Measurements from ENCODE around the gene KLF3.

Gene KLF3

DNA sequence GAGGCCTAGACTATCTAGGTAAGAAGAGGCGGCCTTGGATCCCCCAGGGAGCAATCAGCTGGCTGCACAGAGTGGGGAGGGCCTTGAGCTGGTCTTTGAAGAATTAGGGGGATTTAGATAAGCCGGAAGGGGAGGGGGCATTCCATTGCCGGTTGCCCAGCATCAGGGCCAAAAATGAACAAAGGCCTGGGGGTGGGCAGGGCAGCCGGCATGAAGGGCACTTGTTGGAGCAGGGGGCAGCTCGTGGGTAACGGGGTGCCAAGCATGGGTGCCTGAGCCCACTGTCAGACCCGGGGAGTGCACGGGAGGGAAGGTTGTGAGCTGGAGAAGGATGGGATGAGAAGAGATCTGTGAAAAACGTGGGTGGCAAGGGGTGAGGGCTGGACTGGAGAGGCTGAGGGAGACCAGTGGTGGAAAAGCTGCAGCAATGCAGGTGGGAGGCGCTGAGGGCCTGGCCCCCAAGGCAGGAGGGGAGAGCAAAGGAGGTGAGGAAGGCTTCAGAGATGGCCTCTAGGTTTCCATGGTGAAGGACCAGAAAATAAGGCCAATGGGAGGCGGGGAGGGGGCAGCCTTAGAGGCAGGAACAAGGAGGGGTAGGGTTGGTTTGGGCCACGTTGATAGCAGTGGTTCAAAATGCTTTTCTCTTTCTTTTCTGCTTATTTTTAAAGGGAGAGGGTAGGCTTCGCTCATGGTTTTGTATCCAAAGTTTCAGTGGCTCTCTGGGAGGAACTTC lies 8.6 kb downstream of the KLF3 start (continued):
- TF ChIP-seq, protein P1, sequence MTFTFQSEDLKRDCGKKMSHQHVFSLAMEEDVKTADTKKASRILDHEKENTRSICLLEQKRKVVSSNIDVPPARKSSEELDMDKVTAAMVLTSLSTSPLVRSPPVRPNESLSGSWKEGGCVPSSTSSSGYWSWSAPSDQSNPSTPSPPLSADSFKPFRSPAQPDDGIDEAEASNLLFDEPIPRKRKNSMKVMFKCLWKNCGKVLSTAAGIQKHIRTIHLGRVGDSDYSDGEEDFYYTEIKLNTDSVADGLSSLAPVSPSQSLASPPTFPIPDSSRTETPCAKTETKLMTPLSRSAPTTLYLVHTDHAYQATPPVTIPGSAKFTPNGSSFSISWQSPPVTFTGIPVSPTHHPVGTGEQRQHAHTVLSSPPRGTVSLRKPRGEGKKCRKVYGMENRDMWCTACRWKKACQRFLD (tag by site-specific recombination; IDR thresholded peaks at IDR 0.05): no peak
- TF ChIP-seq ZNF239 (tag by site-specific recombination; IDR thresholded peaks at IDR 0.05) (no peak), ZNF544 (tag by site-specific recombination; IDR thresholded peaks at IDR 0.05) (no peak), ZEB2 (tag by site-specific recombination; IDR thresholded peaks at IDR 0.05) (no peak), BCL11A (tag by site-specific recombination; IDR thresholded peaks at IDR 0.05; ENCODE audit: low read depth) (no peak), ZNF184 (tag by site-specific recombination; IDR thresholded peaks at IDR 0.05) (no peak), ZNF792 (tag by site-specific recombination; IDR thresholded peaks at IDR 0.05) (no peak), ZNF132 (tag by site-specific recombination; IDR thresholded peaks at IDR 0.05; ENCODE audit: borderline replicate concordance) (no peak), ZNF561 (tag by site-specific recombination; IDR thresholded peaks at IDR 0.05; ENCODE audit: borderline replicate concordance) (no peak), ZBTB21 (tag by site-specific recombination; IDR thresholded peaks at IDR 0.05) (no peak), ZNF121 (tag by site-specific recombination; IDR thresholded peaks at IDR 0.05) (no peak), ZNF221 (tag by site-specific recombination; IDR thresholded peaks at IDR 0.05; ENCODE audit: borderline replicate concordance) (no peak), ZNF404 (tag by site-specific recombination; IDR thresholded peaks at IDR 0.05) (no peak), ZNF558 (tag by site-specific recombination; IDR thresholded peaks at IDR 0.05) (no peak), ZNF223 (tag by site-specific recombination; IDR thresholded peaks at IDR 0.05) (no peak), ZNF596 (tag by site-specific recombination; IDR thresholded peaks at IDR 0.05) (no peak), SCRT2 (tag by site-specific recombination; IDR thresholded peaks at IDR 0.05) (peak; percentile 36; the same call in 1 of the 2 replicates), ZNF169 (tag by site-specific recombination; IDR thresholded peaks at IDR 0.05) (no peak), ZNF626 (tag by site-specific recombination; IDR thresholded peaks at IDR 0.05) (no peak)
- TF ChIP-seq, protein P2, sequence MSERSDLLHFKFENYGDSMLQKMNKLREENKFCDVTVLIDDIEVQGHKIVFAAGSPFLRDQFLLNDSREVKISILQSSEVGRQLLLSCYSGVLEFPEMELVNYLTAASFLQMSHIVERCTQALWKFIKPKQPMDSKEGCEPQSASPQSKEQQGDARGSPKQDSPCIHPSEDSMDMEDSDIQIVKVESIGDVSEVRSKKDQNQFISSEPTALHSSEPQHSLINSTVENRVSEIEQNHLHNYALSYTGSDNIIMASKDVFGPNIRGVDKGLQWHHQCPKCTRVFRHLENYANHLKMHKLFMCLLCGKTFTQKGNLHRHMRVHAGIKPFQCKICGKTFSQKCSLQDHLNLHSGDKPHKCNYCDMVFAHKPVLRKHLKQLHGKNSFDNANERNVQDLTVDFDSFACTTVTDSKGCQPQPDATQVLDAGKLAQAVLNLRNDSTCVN (tag by site-specific recombination; optimal IDR thresholded peaks at IDR 0.05): no peak
- TF ChIP-seq, protein P3, sequence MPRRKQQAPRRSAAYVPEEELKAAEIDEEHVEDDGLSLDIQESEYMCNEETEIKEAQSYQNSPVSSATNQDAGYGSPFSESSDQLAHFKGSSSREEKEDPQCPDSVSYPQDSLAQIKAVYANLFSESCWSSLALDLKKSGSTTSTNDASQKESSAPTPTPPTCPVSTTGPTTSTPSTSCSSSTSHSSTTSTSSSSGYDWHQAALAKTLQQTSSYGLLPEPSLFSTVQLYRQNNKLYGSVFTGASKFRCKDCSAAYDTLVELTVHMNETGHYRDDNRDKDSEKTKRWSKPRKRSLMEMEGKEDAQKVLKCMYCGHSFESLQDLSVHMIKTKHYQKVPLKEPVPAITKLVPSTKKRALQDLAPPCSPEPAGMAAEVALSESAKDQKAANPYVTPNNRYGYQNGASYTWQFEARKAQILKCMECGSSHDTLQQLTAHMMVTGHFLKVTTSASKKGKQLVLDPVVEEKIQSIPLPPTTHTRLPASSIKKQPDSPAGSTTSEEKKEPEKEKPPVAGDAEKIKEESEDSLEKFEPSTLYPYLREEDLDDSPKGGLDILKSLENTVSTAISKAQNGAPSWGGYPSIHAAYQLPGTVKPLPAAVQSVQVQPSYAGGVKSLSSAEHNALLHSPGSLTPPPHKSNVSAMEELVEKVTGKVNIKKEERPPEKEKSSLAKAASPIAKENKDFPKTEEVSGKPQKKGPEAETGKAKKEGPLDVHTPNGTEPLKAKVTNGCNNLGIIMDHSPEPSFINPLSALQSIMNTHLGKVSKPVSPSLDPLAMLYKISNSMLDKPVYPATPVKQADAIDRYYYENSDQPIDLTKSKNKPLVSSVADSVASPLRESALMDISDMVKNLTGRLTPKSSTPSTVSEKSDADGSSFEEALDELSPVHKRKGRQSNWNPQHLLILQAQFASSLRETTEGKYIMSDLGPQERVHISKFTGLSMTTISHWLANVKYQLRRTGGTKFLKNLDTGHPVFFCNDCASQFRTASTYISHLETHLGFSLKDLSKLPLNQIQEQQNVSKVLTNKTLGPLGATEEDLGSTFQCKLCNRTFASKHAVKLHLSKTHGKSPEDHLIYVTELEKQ (tag by site-specific recombination; IDR thresholded peaks at IDR 0.05; ENCODE audit: borderline replicate concordance): no peak
- TF ChIP-seq, protein P4, sequence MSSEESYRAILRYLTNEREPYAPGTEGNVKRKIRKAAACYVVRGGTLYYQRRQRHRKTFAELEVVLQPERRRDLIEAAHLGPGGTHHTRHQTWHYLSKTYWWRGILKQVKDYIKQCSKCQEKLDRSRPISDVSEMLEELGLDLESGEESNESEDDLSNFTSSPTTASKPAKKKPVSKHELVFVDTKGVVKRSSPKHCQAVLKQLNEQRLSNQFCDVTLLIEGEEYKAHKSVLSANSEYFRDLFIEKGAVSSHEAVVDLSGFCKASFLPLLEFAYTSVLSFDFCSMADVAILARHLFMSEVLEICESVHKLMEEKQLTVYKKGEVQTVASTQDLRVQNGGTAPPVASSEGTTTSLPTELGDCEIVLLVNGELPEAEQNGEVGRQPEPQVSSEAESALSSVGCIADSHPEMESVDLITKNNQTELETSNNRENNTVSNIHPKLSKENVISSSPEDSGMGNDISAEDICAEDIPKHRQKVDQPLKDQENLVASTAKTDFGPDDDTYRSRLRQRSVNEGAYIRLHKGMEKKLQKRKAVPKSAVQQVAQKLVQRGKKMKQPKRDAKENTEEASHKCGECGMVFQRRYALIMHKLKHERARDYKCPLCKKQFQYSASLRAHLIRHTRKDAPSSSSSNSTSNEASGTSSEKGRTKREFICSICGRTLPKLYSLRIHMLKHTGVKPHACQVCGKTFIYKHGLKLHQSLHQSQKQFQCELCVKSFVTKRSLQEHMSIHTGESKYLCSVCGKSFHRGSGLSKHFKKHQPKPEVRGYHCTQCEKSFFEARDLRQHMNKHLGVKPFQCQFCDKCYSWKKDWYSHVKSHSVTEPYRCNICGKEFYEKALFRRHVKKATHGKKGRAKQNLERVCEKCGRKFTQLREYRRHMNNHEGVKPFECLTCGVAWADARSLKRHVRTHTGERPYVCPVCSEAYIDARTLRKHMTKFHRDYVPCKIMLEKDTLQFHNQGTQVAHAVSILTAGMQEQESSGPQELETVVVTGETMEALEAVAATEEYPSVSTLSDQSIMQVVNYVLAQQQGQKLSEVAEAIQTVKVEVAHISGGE (tag by site-specific recombination; conservative IDR thresholded peaks at IDR 0.05; ENCODE audit: low read depth): no peak
- TF ChIP-seq, protein P5, sequence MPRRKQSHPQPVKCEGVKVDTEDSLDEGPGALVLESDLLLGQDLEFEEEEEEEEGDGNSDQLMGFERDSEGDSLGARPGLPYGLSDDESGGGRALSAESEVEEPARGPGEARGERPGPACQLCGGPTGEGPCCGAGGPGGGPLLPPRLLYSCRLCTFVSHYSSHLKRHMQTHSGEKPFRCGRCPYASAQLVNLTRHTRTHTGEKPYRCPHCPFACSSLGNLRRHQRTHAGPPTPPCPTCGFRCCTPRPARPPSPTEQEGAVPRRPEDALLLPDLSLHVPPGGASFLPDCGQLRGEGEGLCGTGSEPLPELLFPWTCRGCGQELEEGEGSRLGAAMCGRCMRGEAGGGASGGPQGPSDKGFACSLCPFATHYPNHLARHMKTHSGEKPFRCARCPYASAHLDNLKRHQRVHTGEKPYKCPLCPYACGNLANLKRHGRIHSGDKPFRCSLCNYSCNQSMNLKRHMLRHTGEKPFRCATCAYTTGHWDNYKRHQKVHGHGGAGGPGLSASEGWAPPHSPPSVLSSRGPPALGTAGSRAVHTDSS (tag by site-specific recombination; IDR thresholded peaks at IDR 0.05): no peak
- TF ChIP-seq, protein P6, sequence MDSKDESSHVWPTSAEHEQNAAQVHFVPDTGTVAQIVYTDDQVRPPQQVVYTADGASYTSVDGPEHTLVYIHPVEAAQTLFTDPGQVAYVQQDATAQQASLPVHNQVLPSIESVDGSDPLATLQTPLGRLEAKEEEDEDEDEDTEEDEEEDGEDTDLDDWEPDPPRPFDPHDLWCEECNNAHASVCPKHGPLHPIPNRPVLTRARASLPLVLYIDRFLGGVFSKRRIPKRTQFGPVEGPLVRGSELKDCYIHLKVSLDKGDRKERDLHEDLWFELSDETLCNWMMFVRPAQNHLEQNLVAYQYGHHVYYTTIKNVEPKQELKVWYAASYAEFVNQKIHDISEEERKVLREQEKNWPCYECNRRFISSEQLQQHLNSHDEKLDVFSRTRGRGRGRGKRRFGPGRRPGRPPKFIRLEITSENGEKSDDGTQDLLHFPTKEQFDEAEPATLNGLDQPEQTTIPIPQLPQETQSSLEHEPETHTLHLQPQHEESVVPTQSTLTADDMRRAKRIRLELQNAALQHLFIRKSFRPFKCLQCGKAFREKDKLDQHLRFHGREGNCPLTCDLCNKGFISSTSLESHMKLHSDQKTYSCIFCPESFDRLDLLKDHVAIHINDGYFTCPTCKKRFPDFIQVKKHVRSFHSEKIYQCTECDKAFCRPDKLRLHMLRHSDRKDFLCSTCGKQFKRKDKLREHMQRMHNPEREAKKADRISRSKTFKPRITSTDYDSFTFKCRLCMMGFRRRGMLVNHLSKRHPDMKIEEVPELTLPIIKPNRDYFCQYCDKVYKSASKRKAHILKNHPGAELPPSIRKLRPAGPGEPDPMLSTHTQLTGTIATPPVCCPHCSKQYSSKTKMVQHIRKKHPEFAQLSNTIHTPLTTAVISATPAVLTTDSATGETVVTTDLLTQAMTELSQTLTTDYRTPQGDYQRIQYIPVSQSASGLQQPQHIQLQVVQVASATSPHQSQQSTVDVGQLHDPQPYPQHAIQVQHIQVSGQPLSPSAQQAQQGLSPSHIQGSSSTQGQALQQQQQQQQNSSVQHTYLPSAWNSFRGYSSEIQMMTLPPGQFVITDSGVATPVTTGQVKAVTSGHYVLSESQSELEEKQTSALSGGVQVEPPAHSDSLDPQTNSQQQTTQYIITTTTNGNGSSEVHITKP (tag by site-specific recombination; IDR thresholded peaks at IDR 0.05): peak; percentile 47
